HG03196 (cell line): ENCODE results near the gene LHX2.

ENCODE experiments used
- ATAC-seq: cut with Tn5 transposase; IDR thresholded peaks from one replicate; pipeline ENCODE4 v1.9.1; 2021; ENCODE audit not compliant: unreplicated experiment

Gene LHX2

GRCh38 chr9:124029617-124030016, 18.0 kb downstream of the LHX2 start:
- no peak for ATAC-seq

DNA sequence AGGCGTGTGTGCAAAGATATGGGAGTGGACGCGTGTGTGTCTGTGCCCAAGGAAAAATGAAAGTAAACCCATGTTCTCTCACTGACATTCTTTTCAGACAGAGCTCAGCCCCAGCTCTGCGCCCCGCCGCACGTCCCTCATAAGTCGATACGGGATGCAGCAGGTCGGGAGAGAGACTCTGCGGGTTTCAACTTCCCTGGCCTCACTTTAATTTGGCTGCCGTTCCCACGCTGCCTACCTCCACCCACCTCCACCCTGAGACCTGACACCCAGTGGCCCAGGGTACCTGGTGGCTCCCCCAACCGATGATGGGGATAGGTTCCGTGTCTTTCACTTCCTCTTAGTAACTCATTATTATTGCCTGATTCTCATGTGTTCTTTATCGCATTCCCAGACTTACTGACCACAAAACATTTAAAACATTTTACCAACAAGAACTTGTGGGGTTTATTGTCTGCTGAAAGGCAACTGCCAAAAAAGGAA, 19.4 kb downstream of the LHX2 start:
- no peak for ATAC-seq

DNA sequence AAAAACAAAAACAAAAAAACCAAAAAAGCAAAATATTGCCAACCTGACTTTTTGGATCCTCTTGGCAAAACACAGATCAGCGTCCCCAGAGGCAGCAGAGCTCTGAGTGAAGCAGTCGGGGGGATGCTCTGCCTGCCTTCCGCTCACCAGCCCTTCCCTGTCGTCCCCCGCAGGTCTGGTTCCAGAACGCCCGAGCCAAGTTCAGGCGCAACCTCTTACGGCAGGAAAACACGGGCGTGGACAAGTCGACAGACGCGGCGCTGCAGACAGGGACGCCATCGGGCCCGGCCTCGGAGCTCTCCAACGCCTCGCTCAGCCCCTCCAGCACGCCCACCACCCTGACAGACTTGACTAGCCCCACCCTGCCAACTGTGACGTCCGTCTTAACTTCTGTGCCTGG, 20.7 kb downstream of the LHX2 start:
- no peak for ATAC-seq

DNA sequence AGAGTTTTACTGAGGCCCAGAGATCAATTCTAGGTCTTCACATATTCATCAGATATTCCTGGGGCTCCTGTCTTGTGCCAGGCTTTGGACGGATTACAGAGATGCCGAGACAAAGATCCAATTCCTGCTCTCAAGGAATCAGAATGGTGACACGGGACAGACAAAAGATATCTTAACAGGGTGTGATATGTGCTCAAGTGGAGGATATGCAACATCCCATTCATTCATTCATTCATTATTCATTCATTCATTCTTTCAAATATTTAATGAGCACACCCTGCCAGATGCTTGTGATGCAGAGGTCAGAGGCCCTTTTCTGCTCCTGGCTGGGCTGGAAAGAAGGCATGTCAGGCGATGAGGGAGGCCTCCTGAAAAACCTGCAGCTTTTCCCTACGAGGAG, 21.8 kb downstream of the LHX2 start:
- ATAC-seq: no peak

GRCh38 chr9:124033967-124034366, 22.4 kb downstream of the LHX2 start:
- no peak for ATAC-seq

DNA sequence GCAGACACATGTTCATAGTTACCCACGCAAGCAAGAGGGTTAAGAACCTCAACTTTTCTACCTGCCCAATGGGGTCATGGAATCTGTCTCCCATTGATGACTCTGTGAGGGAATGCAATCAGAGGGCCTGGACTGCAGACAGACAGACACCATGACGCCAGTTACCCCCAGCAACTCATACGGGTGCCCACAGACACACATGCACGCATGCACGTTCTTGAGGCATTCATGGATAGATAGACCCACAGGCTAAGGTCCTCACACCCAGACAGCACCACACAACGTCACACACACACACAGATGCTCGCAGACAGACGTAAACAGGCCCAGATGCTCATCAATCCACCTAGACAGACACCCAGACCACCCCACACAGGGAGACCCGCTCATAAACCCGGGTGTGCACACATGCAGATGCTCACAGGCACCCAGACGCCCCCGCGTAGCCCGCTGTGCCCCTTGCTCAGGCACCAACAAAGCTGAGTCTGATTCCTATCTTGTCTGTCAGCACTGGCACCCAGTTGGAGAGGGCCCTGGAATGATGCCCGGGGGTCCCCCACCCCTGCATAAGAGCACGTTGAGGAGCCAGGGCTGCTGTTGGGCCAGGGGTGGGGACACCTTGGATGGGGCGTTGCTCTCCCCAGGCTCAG, 23.6 kb downstream of the LHX2 start:
- ATAC-seq: no peak

DNA sequence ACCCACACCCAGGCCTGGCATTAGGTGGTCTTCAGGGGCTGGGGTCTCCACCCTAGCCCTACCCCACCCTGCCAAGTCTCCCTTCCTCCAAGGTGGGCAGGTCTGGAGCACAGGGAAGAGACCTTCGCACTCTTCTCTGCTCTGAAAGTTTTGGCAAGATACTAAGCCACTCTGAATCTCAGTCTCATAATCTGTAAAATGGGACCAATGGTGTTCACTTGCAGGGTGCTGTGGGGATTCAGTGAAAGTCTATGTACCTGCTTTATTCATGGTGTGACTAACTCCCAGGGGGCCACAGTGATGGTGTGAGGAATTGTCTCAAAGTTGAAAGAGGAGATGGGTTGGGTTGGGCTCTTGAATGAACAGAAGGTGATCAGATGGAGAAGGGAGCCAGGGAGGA, 25.0 kb downstream of the LHX2 start:
- ATAC-seq: no peak

DNA sequence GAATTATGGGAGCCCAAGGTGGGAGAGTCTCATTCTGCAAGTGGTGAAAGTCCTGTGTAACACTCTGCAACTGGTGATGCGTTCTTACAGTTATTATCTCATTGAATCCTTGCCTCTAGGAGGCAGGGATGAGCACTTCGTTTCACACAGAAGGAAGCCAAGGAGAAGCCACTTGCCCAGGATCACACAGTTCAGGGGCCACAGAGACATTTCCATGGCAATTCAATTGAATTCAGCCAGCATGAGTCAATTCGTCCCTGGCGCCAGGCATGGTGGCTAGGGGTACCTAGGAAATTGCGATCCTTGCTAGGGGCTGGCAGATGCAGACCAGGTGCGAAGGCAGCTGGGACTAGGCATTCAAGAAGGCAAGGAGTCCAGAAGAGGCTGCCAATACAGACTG, 26.2 kb downstream of the LHX2 start:
- ATAC-seq: no peak

DNA sequence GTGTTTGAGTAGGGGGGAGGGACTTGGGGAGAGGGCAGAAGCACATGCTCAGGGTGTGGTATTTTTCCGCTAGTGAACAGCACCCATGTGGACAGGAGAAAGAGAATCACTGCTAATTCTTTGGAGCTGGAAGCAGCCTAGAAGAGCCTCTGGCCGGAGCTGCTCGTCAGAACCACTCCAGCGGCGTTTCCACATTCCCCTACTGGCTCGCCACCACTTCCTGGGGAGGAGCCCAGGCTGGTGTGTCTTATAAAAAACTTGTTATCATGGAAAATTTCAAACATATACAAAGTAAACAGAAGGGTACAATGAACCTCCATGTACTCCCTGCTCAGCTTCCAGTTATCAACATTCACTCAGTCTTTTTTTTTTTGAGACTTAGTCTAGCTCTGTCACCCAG, 26.7 kb downstream of the LHX2 start:
- no peak for ATAC-seq

DNA sequence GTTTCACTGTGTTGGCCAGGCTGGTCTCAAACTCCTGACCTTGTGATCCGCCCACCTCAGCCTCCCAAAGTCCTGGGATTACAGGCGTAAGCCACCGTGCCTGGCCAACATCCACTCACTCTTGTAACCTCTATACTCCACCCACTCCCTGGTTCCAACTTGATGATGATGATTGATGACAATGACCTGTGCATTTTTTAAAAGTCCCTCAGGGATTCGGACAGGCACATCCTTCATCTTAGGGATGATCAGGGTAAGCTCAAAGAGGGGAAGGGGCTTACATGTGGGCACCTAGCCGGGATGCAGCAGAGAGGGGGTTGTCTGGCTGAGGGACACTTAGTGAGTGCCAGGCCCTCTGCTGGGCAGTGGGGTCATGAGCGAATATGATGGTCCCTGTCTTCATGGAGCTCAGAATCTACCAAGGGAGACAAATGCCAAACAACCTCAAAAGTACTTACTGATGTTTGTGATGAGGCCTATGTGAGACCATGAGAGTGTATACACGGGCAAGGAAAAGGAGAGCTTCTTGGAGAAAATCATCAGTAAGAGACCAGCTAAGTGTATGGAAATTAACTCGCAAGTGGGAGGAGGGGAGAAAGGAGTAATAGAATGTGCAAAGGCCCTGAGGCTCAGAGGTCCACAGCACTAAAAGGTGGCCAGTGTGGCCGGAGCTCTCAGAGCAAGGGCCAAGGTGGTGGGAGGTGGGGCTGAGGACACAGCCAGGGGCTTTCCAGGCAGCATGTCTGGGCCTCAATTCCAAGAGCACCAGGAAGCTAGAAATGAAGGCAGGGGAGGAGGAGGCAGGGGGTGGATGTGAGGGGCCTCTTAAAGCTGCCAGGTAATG, 27.4 kb downstream of the LHX2 start:
- no peak for ATAC-seq

GRCh38 chr9:124040186-124040931, 28.8 kb downstream of the LHX2 start:
- no peak for ATAC-seq

- ATAC-seq: no peak
These were observed 29.6 kb downstream of the LHX2 start for GRCh38 chr9:124040935-124041816.

DNA sequence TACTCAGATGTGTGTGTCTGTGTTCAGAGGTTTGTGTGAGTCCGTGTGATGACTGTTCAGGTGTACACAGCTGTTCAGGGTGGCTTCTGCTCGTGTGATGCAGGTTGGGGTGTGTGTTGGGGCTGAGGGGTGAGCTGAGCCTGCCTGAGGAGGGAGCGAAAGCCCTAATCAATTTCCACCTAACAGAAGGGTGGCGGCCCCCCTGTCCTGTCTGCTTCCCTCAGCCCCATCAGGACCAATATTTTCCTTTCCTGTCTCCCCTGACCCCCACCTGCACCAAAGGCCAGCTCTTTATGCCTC, 30.2 kb downstream of the LHX2 start:
- ATAC-seq: no peak

- no peak for ATAC-seq
These were observed 30.7 kb downstream of the LHX2 start for GRCh38 chr9:124042201-124042721.

DNA sequence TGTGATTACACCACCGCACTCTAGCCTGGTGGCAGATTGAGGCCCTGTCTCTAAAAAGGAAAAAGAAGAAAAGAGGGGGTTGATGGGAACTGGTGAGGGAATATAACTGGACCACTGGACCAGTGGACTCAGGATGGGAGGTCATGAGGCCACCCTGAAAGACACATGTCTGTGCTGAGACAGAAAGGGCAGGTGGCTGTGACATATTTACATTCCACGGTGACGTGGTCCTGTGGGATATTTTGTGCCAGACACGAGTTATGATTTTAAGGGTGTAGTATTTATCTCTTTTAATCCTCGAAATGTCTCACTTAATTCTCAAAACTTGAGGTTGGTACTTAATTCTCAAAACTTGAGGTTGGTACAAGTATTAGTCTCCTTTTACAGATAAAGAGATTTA, 32.9 kb downstream of the LHX2 start:
- ATAC-seq: no peak

- no peak for ATAC-seq
These were observed 33.7 kb downstream of the LHX2 start for GRCh38 chr9:124045076-124045829.

- no peak for ATAC-seq
These were observed 34.2 kb downstream of the LHX2 start for GRCh38 chr9:124045830-124046177.

- no peak for ATAC-seq
These were observed 34.6 kb downstream of the LHX2 start for GRCh38 chr9:124046189-124046588.

DNA sequence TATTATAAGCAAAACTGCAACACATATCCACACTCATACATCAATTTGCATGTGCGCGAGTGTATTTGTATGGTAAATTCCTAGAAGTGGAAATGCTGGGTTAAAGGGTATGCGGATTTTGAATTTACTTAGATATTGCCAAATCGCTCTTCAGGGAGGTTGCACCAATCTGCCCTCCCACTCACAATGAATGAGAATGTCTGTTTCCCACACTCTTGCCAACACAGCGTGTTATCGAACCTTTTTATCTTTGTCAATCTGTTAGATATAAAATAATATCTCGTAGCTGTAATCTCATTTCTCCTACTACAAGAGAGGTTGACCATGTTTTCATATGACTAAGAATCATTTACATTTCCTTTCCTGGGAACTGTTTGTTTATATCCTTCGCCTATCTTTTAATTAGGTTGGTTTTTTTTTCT, 35.7 kb downstream of the LHX2 start:
- ATAC-seq: no peak

GRCh38 chr9:124050955-124051354, 39.4 kb downstream of the LHX2 start:
- no peak for ATAC-seq
